Heart left ventricle (tissue), 13 donors: ENCODE data around the gene ZMYM2.

ENCODE experiments used
- POLR2A ChIP-seq, 2 donors: fragments of 450-650 bp; IDR thresholded peaks; one replicate each; pipeline ENCODE4 v1.6.1; 2017; ENCODE audit warnings: antibody characterized with exemption in 2 of 2, mild to moderate bottlenecking in 2 of 2, moderate library complexity in 2 of 2
- TF ChIP-seq, protein P1 (sequence below), 12 donors: fragments of 200-600 bp; sonication (generic) in 4 of 12; IDR thresholded peaks; one replicate each; pipeline versions ENCODE4 v1.5.0 to v1.8.0; 2018 to 2022; ENCODE audit warnings: antibody characterized with exemption in 12 of 12, mild to moderate bottlenecking in 5 of 12
- donor health status: ischemic (EF 13 %, LVEDD 7.1; RV severe dilation, severe dysfunction).
- donor health status: DM: no; HTN: yes; CAD: no.
- donor health status: DM: no; HTN: no; CAD: no.
- donor health status: ischemic (EF 25% LVEDD 6.9; RV normal size, moderate dysfunction).
- donor health status: ischemic (EF 25% LVEDD 5.7; RV mildly dilated, moderate dysfunction).
- donor health status: ischemic (EF 35%, LVEDD 5.7; RV mildly dilated, moderate dysfunction).
- donor health status: nonischemic (EF 11% LVEDD 7.7; RV severe dilation, severe dysfunction).
- donor health status: DM: yes; HTN: yes; CAD: no.
- donor health status: PGD.
- donor health status: ischemic (EF 29% LVEDD 5.4; RV normal size, mild dysfunction).
- donor health status: nonischemic (EF 23%, LVEDD 6.1; RV moderate dilation, normal function).

DNA sequence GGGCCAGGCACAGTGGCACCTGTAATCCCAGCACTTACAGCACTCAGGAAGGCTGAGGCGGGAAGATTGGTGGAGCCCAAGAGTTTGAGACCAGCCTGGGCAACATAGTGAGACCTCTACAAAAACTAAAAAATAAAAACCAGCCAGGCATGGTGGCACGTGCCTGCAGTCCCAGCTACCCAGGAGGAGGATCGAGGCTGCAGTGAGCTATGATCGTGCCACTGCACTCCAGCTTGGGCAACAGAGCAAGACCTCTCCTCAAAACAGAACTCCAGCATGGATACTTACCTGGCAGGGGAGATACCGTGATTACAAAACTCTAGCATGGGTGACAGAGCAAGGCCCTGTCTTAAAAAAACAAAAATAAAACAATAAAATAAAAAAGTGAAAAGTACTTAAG is 107.0 kb downstream of the ZMYM2 start:
- TF ChIP-seq, protein P1, sequence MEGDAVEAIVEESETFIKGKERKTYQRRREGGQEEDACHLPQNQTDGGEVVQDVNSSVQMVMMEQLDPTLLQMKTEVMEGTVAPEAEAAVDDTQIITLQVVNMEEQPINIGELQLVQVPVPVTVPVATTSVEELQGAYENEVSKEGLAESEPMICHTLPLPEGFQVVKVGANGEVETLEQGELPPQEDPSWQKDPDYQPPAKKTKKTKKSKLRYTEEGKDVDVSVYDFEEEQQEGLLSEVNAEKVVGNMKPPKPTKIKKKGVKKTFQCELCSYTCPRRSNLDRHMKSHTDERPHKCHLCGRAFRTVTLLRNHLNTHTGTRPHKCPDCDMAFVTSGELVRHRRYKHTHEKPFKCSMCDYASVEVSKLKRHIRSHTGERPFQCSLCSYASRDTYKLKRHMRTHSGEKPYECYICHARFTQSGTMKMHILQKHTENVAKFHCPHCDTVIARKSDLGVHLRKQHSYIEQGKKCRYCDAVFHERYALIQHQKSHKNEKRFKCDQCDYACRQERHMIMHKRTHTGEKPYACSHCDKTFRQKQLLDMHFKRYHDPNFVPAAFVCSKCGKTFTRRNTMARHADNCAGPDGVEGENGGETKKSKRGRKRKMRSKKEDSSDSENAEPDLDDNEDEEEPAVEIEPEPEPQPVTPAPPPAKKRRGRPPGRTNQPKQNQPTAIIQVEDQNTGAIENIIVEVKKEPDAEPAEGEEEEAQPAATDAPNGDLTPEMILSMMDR (IDR thresholded peaks at IDR 0.05): no peak
- TF ChIP-seq POLR2A (IDR thresholded peaks at IDR 0.05): no peak
